Astrocyte (in vitro differentiated cells and primary cell): ENCODE data around the gene RYR2. TPM values are rescaled to one million over a fixed set of nuclear protein-coding genes. Genes with fewer than 3 reads are reported as not detected.

Experiments used
- DNase-seq: peaks from one replicate; pipeline ENCODE4 v3.0.0-alpha.2; 2010; ENCODE audit warnings: low read depth
- FAIRE-seq: peaks from 2 replicates; lab custom pipeline; 2011; peaks lifted over from hg19 to GRCh38; lab: Jason Lieb, UNC
- H2AFZ ChIP-seq: 2 replicates; pipeline ENCODE4 v1.6.0; 2012; ENCODE audit warnings: low read depth, low read length, inconsistent platforms
- H3K27ac ChIP-seq: 2 replicates; pipeline ENCODE4 v1.5.1; 2011; ENCODE audit warnings: low read depth, low read length, inconsistent platforms
- H3K27me3 ChIP-seq: 2 replicates; pipeline ENCODE4 v1.6.0; 2011; ENCODE audit warnings: low read length, inconsistent platforms; ENCODE audit not compliant: insufficient read depth
- H3K36me3 ChIP-seq: 2 replicates; pipeline ENCODE4 v1.5.1; 2011; ENCODE audit warnings: low read length, inconsistent platforms; ENCODE audit not compliant: insufficient read depth
- H3K4me1 ChIP-seq: 2 replicates; pipeline ENCODE4 v1.5.1; 2011; ENCODE audit warnings: low read length, inconsistent platforms; ENCODE audit not compliant: insufficient read depth
- H3K4me2 ChIP-seq: 2 replicates; pipeline ENCODE4 v1.6.0; 2012; ENCODE audit warnings: low read length, inconsistent platforms
- H3K4me3 ChIP-seq: 2 replicates; pipeline ENCODE4 v1.5.1; 2011; ENCODE audit warnings: low read depth, mild to moderate bottlenecking, low read length, inconsistent platforms; ENCODE audit not compliant: insufficient read depth
- H3K79me2 ChIP-seq: 2 replicates; pipeline ENCODE4 v1.6.0; 2012; ENCODE audit warnings: mild to moderate bottlenecking, low read length, inconsistent platforms; ENCODE audit not compliant: insufficient read depth
- H3K9ac ChIP-seq: 2 replicates; pipeline ENCODE4 v1.6.0; 2012; ENCODE audit warnings: mild to moderate bottlenecking, low read length, inconsistent platforms
- H3K9me3 ChIP-seq: 2 replicates; pipeline ENCODE4 v1.5.1; 2012; ENCODE audit warnings: low read depth, mild to moderate bottlenecking, low read length, inconsistent platforms; ENCODE audit not compliant: insufficient read depth
- H4K20me1 ChIP-seq: 2 replicates; pipeline ENCODE4 v1.6.0; 2012; ENCODE audit warnings: low read length, inconsistent platforms; ENCODE audit not compliant: insufficient read depth
- H3K27ac Mint-ChIP-seq: one replicate; pipeline ENCODE4 v1.8.0; 2021; ENCODE audit warnings: mild to moderate bottlenecking, mixed read lengths; ENCODE audit not compliant: unreplicated experiment
- H3K27me3 Mint-ChIP-seq: one replicate; pipeline ENCODE4 v1.8.0; 2021; ENCODE audit warnings: low read depth, mixed read lengths; ENCODE audit not compliant: unreplicated experiment
- H3K36me3 Mint-ChIP-seq: one replicate; pipeline ENCODE4 v1.8.0; 2021; ENCODE audit warnings: low read depth, mixed read lengths; ENCODE audit not compliant: unreplicated experiment
- H3K4me1 Mint-ChIP-seq: one replicate; pipeline ENCODE4 v1.8.0; 2021; ENCODE audit warnings: low read depth, mixed read lengths; ENCODE audit not compliant: unreplicated experiment
- H3K4me3 Mint-ChIP-seq: one replicate; pipeline ENCODE4 v1.8.0; 2021; ENCODE audit warnings: mild to moderate bottlenecking, moderate library complexity, mixed read lengths; ENCODE audit not compliant: unreplicated experiment
- H3K9me3 Mint-ChIP-seq: one replicate; pipeline ENCODE4 v1.8.0; 2021; ENCODE audit warnings: mild to moderate bottlenecking, mixed read lengths; ENCODE audit not compliant: unreplicated experiment
- CTCF ChIP-seq: IDR thresholded peaks from 2 replicates; pipeline ENCODE4 v1.5.1; 2011; ENCODE audit warnings: low read depth, mild to moderate bottlenecking, inconsistent platforms, low read length, moderate library complexity; ENCODE audit not compliant: insufficient read depth
- EZH2 ChIP-seq: IDR thresholded peaks from 2 replicates; pipeline ENCODE4 v1.6.1; 2012; ENCODE audit warnings: mild to moderate bottlenecking, low read length, inconsistent platforms; ENCODE audit not compliant: insufficient read depth
- total RNA-seq: library from RNA; stranded (reverse); gene quantifications from 2 replicates; pipeline ENCODE4 v1.2.1, GENCODE V29; 2021

Gene RYR2
- total RNA-seq, 1 donor from 2014 or later = 0.30 TPM

GRCh38 chr1:237098541-237098940 is 56.6 kb downstream of the RYR2 start:
- no peak overlapping the region for H3K27ac Mint-ChIP-seq
- FAIRE-seq = no peak

GRCh38 chr1:237103021-237103420 is 61.0 kb downstream of the RYR2 start:
- no peaks in the 10 kb centered on the region for H3K36me3 Mint-ChIP-seq
- H3K9me3 Mint-ChIP-seq = peaks cover 2% of the 10 kb centered on the region
- Histone ChIP-seq H4K20me1 (no peaks in the 10 kb centered on the region), H3K36me3 (no peaks in the 10 kb centered on the region), H3K9ac (no peak overlapping the region), H3K4me3 (no peak overlapping the region), H3K27me3 (no peaks in the 10 kb centered on the region), H3K27ac (no peak overlapping the region), H3K9me3 (peaks cover 11% of the 10 kb centered on the region), H3K79me2 (no peaks in the 10 kb centered on the region), H3K4me1 (no peaks in the 10 kb centered on the region), H3K4me2 (no peak overlapping the region), H2AFZ (no peak overlapping the region)
- DNase-seq (no peak), FAIRE-seq (no peak)
- peaks cover 6% of the 10 kb centered on the region for H3K4me1 Mint-ChIP-seq
- no peak overlapping the region for H3K27ac Mint-ChIP-seq
- TF ChIP-seq CTCF (no peak), EZH2 (no peak)
- peaks cover 15% of the 10 kb centered on the region for H3K27me3 Mint-ChIP-seq
- no peak overlapping the region for H3K4me3 Mint-ChIP-seq

More at GRCh38 chr1:237098541-237098940, 56.6 kb downstream of the RYR2 start:
- H3K4me3 ChIP-seq = no peak overlapping the region
- H3K4me1 ChIP-seq = no peaks in the 10 kb centered on the region
- H3K79me2 ChIP-seq = no peaks in the 10 kb centered on the region
- DNase-seq = no peak
- no peak for TF ChIP-seq CTCF
- TF ChIP-seq EZH2 = no peak
- no peak overlapping the region for H3K9ac ChIP-seq
- H3K27me3 ChIP-seq = no peaks in the 10 kb centered on the region
- H3K36me3 ChIP-seq = no peaks in the 10 kb centered on the region
- H3K4me3 Mint-ChIP-seq = no peak overlapping the region
- H3K9me3 Mint-ChIP-seq = no peaks in the 10 kb centered on the region
- H3K36me3 Mint-ChIP-seq = no peaks in the 10 kb centered on the region
- H4K20me1 ChIP-seq = no peaks in the 10 kb centered on the region
- peaks cover 6% of the 10 kb centered on the region for H3K9me3 ChIP-seq
- no peak overlapping the region for H2AFZ ChIP-seq
- H3K27ac ChIP-seq = no peak overlapping the region
- H3K4me2 ChIP-seq = no peak overlapping the region
- H3K27me3 Mint-ChIP-seq = no peaks in the 10 kb centered on the region
- peaks cover 9% of the 10 kb centered on the region for H3K4me1 Mint-ChIP-seq

- H3K4me2 ChIP-seq = no peak overlapping the region
- DNase-seq (no peak), FAIRE-seq (no peak)
- Mint-ChIP-seq H3K36me3 (no peaks in the 10 kb centered on the region), H3K27ac (no peak overlapping the region), H3K9me3 (peaks cover 2% of the 10 kb centered on the region), H3K27me3 (peaks cover 16% of the 10 kb centered on the region), H3K4me1 (no peaks in the 10 kb centered on the region), H3K4me3 (no peak overlapping the region)
- no peaks in the 10 kb centered on the region for H3K4me1 ChIP-seq
- no peaks in the 10 kb centered on the region for H3K27me3 ChIP-seq
- no peak for TF ChIP-seq CTCF
- no peaks in the 10 kb centered on the region for H4K20me1 ChIP-seq
- H3K9me3 ChIP-seq = peaks cover 11% of the 10 kb centered on the region
- H2AFZ ChIP-seq = no peak overlapping the region
- H3K36me3 ChIP-seq = no peaks in the 10 kb centered on the region
- H3K79me2 ChIP-seq = no peaks in the 10 kb centered on the region
- H3K4me3 ChIP-seq = no peak overlapping the region
- no peak overlapping the region for H3K9ac ChIP-seq
- no peak overlapping the region for H3K27ac ChIP-seq
Observed at GRCh38 chr1:237104096-237104495, 62.1 kb downstream of the RYR2 start.
